Fibroblast of mammary gland (primary cell): ENCODE measurements around the gene PRKAR1B.

Experiments
- DNase-seq: peaks from one replicate; pipeline ENCODE4 v3.0.0-alpha.2; 2010; ENCODE audit warnings: low read depth
- H3K4me3 ChIP-seq: 2 replicates; pipeline ENCODE4 v1.5.1; 2011; ENCODE audit warnings: low read depth, mild to moderate bottlenecking, low read length, moderate library complexity; ENCODE audit not compliant: control insufficient read depth
- CTCF ChIP-seq: conservative IDR thresholded peaks from 2 replicates; pipeline ENCODE4 v1.5.1; 2011; ENCODE audit warnings: low read depth, low read length, inconsistent platforms; ENCODE audit not compliant: control insufficient read depth, insufficient read depth

Gene PRKAR1B

GRCh38 chr7:574661-575395, 152.3 kb downstream of the PRKAR1B start:
- no peak overlapping the region for H3K4me3 ChIP-seq
- TF ChIP-seq CTCF: no peak
- DNase-seq: no peak

- no peak for DNase-seq
- no peak for TF ChIP-seq CTCF
- H3K4me3 ChIP-seq: no peak overlapping the region
These were observed 153.1 kb downstream of the PRKAR1B start for GRCh38 chr7:573933-574381.

GRCh38 chr7:573269-573932, 153.7 kb downstream of the PRKAR1B start:
- no peak for TF ChIP-seq CTCF
- H3K4me3 ChIP-seq: no peak overlapping the region
- DNase-seq: no peak

- no peak for DNase-seq
- TF ChIP-seq CTCF: no peak
- no peak overlapping the region for H3K4me3 ChIP-seq
These were observed 154.4 kb downstream of the PRKAR1B start for GRCh38 chr7:572416-573268.

GRCh38 chr7:571718-572415, 155.2 kb downstream of the PRKAR1B start:
- TF ChIP-seq CTCF: no peak
- H3K4me3 ChIP-seq: no peak overlapping the region
- DNase-seq: no peak

- no peak for DNase-seq
- no peak overlapping the region for H3K4me3 ChIP-seq
- TF ChIP-seq CTCF: no peak
These were observed 155.9 kb downstream of the PRKAR1B start for GRCh38 chr7:571096-571717.
